Measurements from ENCODE around the gene PCP4. TPM values are rescaled to one million over a fixed set of nuclear protein-coding genes. Genes with fewer than 3 reads are reported as not detected.

The PCP4 gene
- total RNA-seq, 2 donors from 2014 or later, result 0.99 to 6.5 TPM

DNA sequence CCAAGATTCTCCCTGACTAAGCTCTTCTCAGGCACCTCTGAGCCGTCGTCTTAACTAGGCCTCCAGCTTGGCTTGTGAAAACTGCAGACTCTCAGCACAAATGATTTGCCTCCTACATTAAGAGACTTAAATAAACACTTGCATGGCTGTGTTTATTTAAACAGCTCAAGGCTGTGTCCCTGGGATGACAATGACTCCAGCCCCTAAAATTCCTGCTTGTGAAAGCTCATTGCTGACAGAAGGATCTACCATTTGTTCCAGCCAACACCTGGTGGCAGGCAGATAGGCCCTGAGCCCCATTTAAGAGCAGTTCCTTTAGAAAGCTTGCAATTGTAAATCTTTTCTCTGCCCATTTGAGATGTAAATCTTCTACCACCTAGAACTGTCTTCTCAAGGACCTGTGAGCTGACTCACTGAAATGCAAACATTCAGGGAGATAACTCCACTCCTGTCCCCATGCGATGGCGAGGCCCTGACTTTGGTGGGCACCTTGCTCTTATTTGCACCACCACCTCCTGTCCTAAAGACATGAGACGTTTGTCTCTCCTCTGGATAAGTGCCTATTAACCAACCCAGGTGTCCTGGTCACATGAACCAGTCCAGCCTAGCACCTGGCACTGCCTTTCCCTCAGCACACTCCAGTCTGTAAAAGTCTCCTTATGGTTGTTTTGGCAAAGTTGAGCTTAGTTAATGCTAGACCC, 15.1 kb upstream of the PCP4 start:
- Histone ChIP-seq H3K27me3 (no peaks in the 10 kb centered on the region), H3K9me3 (no peaks in the 10 kb centered on the region), H3K36me3 (no peaks in the 10 kb centered on the region), H3K9ac (ENCODE audit: low read depth in 2 of 2, low read length in 2 of 2) (no peak overlapping the region), H3K4me1 (no peaks in the 10 kb centered on the region), H3K27ac (no peak overlapping the region), H3K4me3 (no peak overlapping the region)
- intact Hi-C loops (cut with DNase I), result no loop called here
- TF ChIP-seq CTCF (IDR thresholded peaks at IDR 0.05), result no peak
- DNase-seq, result no peak

DNA sequence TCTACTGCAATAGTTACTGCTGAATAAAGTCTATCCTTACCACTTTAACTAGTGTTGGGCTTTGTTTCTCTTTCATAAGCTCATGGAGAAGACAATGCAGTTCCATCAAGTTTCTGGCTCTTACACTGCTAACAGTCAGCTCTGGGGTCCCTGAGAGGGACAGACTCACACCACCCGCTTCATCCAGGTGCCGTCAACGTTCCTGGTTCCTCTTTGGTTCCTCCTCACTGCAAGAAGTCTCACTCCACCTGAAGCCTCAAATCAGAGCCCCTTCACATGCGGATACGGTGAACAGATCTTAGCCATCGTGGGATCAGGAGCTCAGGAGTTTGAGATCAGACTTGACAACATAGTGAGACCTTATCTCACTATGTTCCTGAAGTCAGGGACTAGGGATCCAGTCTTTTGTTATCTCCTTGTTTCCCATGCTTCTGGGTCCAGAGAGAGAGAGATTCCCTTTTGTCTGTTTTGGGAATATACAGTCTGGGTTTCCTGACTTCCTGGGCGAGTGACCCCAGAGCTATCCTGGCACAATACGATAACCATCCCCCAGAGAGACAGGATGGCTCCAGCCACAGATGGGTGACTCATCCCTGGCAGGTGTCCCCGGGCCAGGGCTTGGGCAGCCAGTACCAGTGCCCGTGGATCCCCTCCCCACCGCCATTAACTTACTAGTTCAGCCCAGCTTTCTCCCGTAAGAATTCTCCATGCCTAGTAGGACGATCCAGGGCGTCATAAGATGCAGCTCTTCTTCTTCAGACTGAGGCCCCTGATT, 14.3 kb upstream of the PCP4 start:
- Histone ChIP-seq H3K36me3 (no peaks in the 10 kb centered on the region), H3K9me3 (no peaks in the 10 kb centered on the region), H3K27ac (no peak overlapping the region), H3K9ac (ENCODE audit: low read depth in 2 of 2, low read length in 2 of 2) (no peak overlapping the region), H3K4me1 (no peaks in the 10 kb centered on the region), H3K4me3 (no peak overlapping the region), H3K27me3 (no peaks in the 10 kb centered on the region)
- no peak for DNase-seq
- TF ChIP-seq CTCF (IDR thresholded peaks at IDR 0.05), result no peak
- intact Hi-C loops (cut with DNase I), result no loop called here

DNA sequence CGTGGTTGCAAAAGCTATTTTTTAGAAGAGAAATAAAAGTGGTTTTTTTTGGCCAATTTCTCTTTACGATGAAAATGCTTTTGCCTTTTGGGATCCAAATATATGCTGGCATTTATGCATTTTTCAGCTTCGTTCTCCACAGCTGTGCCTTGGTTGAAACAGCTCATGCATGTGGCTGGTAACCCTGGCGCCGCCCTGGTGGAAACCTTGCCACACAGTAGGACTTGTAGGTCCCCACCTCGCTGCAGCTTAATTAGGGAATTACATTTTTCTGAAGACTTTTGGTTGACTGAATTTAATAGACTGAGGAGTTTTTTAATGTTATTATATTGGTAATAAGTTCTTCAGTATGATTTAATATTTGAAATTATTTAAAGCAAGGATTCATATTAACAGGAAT, 12.7 kb upstream of the PCP4 start:
- Histone ChIP-seq H3K9me3 (no peaks in the 10 kb centered on the region), H3K27me3 (no peaks in the 10 kb centered on the region), H3K36me3 (no peaks in the 10 kb centered on the region), H3K27ac (no peak overlapping the region), H3K4me1 (no peaks in the 10 kb centered on the region), H3K9ac (ENCODE audit: low read depth in 2 of 2, low read length in 2 of 2) (no peak overlapping the region), H3K4me3 (no peak overlapping the region)
- no peak for TF ChIP-seq CTCF (IDR thresholded peaks at IDR 0.05)
- DNase-seq, result no peak
- intact Hi-C loops (cut with DNase I), result no loop called here

- H3K4me3 ChIP-seq, result no peak overlapping the region
- no peaks in the 10 kb centered on the region for H3K27me3 ChIP-seq
- H3K9me3 ChIP-seq, result no peaks in the 10 kb centered on the region
- H3K36me3 ChIP-seq, result no peaks in the 10 kb centered on the region
- H3K27ac ChIP-seq, result no peak overlapping the region
- no peaks in the 10 kb centered on the region for H3K4me1 ChIP-seq
- DNase-seq, result no peak
- intact Hi-C loops (cut with DNase I), result no loop called here
- H3K9ac ChIP-seq (ENCODE audit: low read depth in 2 of 2, low read length in 2 of 2), result no peak overlapping the region
- TF ChIP-seq CTCF (IDR thresholded peaks at IDR 0.05), result no peak
These were observed 11.6 kb upstream of the PCP4 start for GRCh38 chr21:39855595-39855994.

- no peaks in the 10 kb centered on the region for H3K9me3 ChIP-seq
- DNase-seq, result no peak
- no peak for TF ChIP-seq CTCF (IDR thresholded peaks at IDR 0.05)
- H3K4me3 ChIP-seq, result no peak overlapping the region
- intact Hi-C loops (cut with DNase I), result loop anchor here (10.0 kb wide), 1 partner anchor 76 kb away; no protein-coding TSS in a partner anchor
- no peak overlapping the region for H3K27ac ChIP-seq
- H3K27me3 ChIP-seq, result no peaks in the 10 kb centered on the region
- no peak overlapping the region for H3K9ac ChIP-seq (ENCODE audit: low read depth in 2 of 2, low read length in 2 of 2)
- H3K4me1 ChIP-seq, result no peaks in the 10 kb centered on the region
- H3K36me3 ChIP-seq, result no peaks in the 10 kb centered on the region
These were observed 6.6 kb upstream of the PCP4 start for GRCh38 chr21:39860600-39860999.
